Transverse colon (tissue), 4 donors: Measurements from ENCODE around the gene SH3GL3.

ENCODE experiments used
- CTCF ChIP-seq, 5 experiments: fragments of 200-600 bp in 3 of 5; fragments of 450-650 bp in 2 of 5; sonication (generic) in 3 of 5; IDR thresholded peaks; 1 replicate in 2 of 5; 2 replicates in 3 of 5; pipeline ENCODE4 v1.5.1; 2016 to 2017; ENCODE audit warnings: antibody characterized with exemption in 5 of 5, inconsistent platforms in 3 of 5, mild to moderate bottlenecking in 2 of 5, moderate library complexity in 1 of 5
- POLR2A ChIP-seq: fragments of 450-650 bp; IDR thresholded peaks from one replicate; pipeline ENCODE4 v1.6.1; 2016; ENCODE audit warnings: antibody characterized with exemption, mild to moderate bottlenecking, moderate library complexity
- POLR2AphosphoS5 ChIP-seq, 3 donors: sonication (generic); formaldehyde crosslinking; IDR thresholded peaks; one replicate each; pipeline ENCODE4 v1.6.1; 2016; ENCODE audit warnings: antibody characterized with exemption in 3 of 3

GRCh38 chr15:83578691-83579090 lies 131.6 kb downstream of the SH3GL3 start:
- no peak for TF ChIP-seq CTCF (IDR thresholded peaks at IDR 0.05)
- TF ChIP-seq POLR2A = no peak
- no peak for TF ChIP-seq POLR2AphosphoS5 (IDR thresholded peaks at IDR 0.05)
